ENCODE measurements around the gene NUMB. TPM values are rescaled to one million over a fixed set of nuclear protein-coding genes. Genes with fewer than 3 reads are reported as not detected.

The NUMB gene
- total and polyA plus RNA-seq, 2 donors (not counting 3 experiments of a cell fraction or from before 2014, with no cell fraction given) = 128 to 164 TPM

DNA sequence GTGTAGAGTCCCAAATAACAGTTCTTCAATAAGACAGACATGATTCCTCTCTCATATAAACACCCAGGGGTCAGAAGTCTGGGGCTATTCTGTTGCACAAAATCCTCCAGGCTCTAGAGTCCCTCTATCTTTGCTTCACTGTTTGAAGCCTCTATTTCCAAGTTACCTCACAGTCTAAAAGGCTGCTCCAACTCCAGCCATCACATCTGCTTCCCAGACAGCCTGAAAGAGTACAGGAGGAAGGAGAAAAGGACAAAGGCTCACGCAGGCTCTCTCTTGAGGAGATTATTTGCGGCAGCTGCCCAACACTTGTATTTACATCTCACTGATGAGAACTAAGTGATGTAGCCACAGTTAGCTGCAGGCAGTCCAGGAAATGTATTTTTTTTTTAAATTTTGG lies 214.6 kb downstream of the NUMB start:
- intact Hi-C loops (cut with micrococcal nuclease) (no loop called here), dilution Hi-C loops (cut with MboI; ENCODE audit: extremely low pct_ligation_motif_present, low sequenced_read_pairs) (no loop called here)
- no peak overlapping the region for H3K4me3 ChIP-seq (replicated peaks in 1 of 3; ENCODE audit: insufficient read depth in 1 of 3, low read depth in 1 of 3, low read length in 3 of 3)
- FAIRE-seq (no peak), DNase-seq (ENCODE audit: low read depth, low spot score) (no peak)
- no peaks in the 10 kb centered on the region for H3K9me1 ChIP-seq (replicated peaks; ENCODE audit: control insufficient read depth, extremely low read depth, insufficient read depth, low read length)
- H3K36me3 ChIP-seq (ENCODE audit: control insufficient read depth in 2 of 2, extremely low read depth in 1 of 2, insufficient read depth in 2 of 2, low read length in 2 of 2) = no peaks in the 10 kb centered on the region
- no peak overlapping the region for H2AFZ ChIP-seq (ENCODE audit: low read depth, low read length)
- no peaks in the 10 kb centered on the region for H4K20me1 ChIP-seq (replicated peaks; ENCODE audit: control insufficient read depth, extremely low read depth, insufficient read depth, low read length)
- no TSS peak for BruUV-seq (replicated peaks)
- ChIA-PET POLR2A (no interaction called here), CTCF (interaction anchor here (1.2 to 1.8 kb wide), 3 partner anchors 11 to 51 kb away, joined by 3 to 4 read pairs (median 3); no protein-coding TSS in a partner anchor)
- no peaks in the 10 kb centered on the region for H3K9me3 ChIP-seq (replicated peaks; ENCODE audit: control insufficient read depth, insufficient read depth, low read length)
- no peaks in the 10 kb centered on the region for H3K79me2 ChIP-seq (ENCODE audit: control insufficient read depth, insufficient read depth, low read length)
- no peak overlapping the region for H3K4me2 ChIP-seq (ENCODE audit: insufficient read depth, low read length)
- peaks cover 24% of the 10 kb centered on the region for H3K4me1 ChIP-seq (ENCODE audit: control insufficient read depth, extremely low read depth, insufficient read depth, low read length)
- TF ChIP-seq JUN (IDR thresholded peaks at IDR 0.05; ENCODE audit: borderline replicate concordance, insufficient read depth, insufficient read length, low read depth) = no peak
- TF ChIP-seq POLR2A (IDR thresholded peaks at IDR 0.05; ENCODE audit: low read depth, low read length) = no peak
- no peak for TF ChIP-seq POLR2AphosphoS5 (IDR thresholded peaks at IDR 0.05; ENCODE audit: insufficient read depth, low read depth, low read length)
- TF ChIP-seq GATA2 (IDR thresholded peaks at IDR 0.05; ENCODE audit: insufficient read depth, insufficient read length, low read depth, low read length) = no peak
- TF ChIP-seq, protein P1, sequence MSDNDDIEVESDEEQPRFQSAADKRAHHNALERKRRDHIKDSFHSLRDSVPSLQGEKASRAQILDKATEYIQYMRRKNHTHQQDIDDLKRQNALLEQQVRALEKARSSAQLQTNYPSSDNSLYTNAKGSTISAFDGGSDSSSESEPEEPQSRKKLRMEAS (IDR thresholded peaks at IDR 0.05; ENCODE audit: insufficient read depth, insufficient read length) = no peak
- TF ChIP-seq, protein P2, sequence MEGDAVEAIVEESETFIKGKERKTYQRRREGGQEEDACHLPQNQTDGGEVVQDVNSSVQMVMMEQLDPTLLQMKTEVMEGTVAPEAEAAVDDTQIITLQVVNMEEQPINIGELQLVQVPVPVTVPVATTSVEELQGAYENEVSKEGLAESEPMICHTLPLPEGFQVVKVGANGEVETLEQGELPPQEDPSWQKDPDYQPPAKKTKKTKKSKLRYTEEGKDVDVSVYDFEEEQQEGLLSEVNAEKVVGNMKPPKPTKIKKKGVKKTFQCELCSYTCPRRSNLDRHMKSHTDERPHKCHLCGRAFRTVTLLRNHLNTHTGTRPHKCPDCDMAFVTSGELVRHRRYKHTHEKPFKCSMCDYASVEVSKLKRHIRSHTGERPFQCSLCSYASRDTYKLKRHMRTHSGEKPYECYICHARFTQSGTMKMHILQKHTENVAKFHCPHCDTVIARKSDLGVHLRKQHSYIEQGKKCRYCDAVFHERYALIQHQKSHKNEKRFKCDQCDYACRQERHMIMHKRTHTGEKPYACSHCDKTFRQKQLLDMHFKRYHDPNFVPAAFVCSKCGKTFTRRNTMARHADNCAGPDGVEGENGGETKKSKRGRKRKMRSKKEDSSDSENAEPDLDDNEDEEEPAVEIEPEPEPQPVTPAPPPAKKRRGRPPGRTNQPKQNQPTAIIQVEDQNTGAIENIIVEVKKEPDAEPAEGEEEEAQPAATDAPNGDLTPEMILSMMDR (IDR thresholded peaks at IDR 0.05; ENCODE audit: extremely low read depth in 1 of 2, insufficient read depth in 1 of 2, low read depth in 1 of 2, low read length in 2 of 2) = no peak
- TF ChIP-seq FOS (IDR thresholded peaks at IDR 0.05; ENCODE audit: borderline replicate concordance, insufficient read depth, low read length) = no peak
- no peak for TF ChIP-seq EZH2 (IDR thresholded peaks at IDR 0.05; ENCODE audit: borderline replicate concordance, low read depth, low read length, severe bottlenecking)
- no peak for TF ChIP-seq MYC (IDR thresholded peaks at IDR 0.05; ENCODE audit: low read depth, low read length)
- H3K27me3 ChIP-seq (ENCODE audit: control insufficient read depth in 2 of 2, insufficient read depth in 2 of 2, low read length in 2 of 2) = no peaks in the 10 kb centered on the region
- no peak overlapping the region for H3K27ac ChIP-seq (ENCODE audit: insufficient read depth, low read depth, low read length)
- no peak overlapping the region for H3K9ac ChIP-seq (replicated peaks; ENCODE audit: extremely low read depth, insufficient read depth, low read length)

Measured in endothelial cell of umbilical vein (primary cell).